Measurements from ENCODE around the gene FZD2.
"Not testable (repeated sequence)": the region's sequence is repeated elsewhere in the genome, so short reads cannot be mapped to it uniquely, and the experiment has no call there.

The FZD2 gene

DNA sequence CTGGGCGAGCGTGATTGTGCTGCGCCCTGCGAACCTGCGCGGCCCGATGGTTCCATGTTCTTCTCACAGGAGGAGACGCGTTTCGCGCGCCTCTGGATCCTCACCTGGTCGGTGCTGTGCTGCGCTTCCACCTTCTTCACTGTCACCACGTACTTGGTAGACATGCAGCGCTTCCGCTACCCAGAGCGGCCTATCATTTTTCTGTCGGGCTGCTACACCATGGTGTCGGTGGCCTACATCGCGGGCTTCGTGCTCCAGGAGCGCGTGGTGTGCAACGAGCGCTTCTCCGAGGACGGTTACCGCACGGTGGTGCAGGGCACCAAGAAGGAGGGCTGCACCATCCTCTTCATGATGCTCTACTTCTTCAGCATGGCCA lies 1.0 kb downstream of the FZD2 start:
- DNase-seq (ENCODE audit: insufficient read length, low spot score) (no peak), FAIRE-seq (no peak)
- TF ChIP-seq, protein P1, sequence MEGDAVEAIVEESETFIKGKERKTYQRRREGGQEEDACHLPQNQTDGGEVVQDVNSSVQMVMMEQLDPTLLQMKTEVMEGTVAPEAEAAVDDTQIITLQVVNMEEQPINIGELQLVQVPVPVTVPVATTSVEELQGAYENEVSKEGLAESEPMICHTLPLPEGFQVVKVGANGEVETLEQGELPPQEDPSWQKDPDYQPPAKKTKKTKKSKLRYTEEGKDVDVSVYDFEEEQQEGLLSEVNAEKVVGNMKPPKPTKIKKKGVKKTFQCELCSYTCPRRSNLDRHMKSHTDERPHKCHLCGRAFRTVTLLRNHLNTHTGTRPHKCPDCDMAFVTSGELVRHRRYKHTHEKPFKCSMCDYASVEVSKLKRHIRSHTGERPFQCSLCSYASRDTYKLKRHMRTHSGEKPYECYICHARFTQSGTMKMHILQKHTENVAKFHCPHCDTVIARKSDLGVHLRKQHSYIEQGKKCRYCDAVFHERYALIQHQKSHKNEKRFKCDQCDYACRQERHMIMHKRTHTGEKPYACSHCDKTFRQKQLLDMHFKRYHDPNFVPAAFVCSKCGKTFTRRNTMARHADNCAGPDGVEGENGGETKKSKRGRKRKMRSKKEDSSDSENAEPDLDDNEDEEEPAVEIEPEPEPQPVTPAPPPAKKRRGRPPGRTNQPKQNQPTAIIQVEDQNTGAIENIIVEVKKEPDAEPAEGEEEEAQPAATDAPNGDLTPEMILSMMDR (IDR thresholded peaks at IDR 0.05; ENCODE audit: insufficient read depth, missing control alignments), result no peak

DNA sequence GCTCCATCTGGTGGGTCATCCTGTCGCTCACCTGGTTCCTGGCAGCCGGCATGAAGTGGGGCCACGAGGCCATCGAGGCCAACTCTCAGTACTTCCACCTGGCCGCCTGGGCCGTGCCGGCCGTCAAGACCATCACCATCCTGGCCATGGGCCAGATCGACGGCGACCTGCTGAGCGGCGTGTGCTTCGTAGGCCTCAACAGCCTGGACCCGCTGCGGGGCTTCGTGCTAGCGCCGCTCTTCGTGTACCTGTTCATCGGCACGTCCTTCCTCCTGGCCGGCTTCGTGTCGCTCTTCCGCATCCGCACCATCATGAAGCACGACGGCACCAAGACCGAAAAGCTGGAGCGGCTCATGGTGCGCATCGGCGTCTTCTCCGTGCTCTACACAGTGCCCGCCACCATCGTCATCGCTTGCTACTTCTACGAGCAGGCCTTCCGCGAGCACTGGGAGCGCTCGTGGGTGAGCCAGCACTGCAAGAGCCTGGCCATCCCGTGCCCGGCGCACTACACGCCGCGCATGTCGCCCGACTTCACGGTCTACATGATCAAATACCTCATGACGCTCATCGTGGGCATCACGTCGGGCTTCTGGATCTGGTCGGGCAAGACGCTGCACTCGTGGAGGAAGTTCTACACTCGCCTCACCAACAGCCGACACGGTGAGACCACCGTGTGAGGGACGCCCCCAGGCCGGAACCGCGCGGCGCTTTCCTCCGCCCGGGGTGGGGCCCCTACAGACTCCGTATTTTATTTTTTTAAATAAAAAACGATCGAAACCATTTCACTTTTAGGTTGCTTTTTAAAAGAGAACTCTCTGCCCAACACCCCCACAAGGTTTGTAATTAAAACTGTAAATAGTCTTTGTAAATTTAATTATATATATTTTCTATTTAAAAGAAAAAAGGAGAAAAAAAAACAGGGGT lies 1.7 kb downstream of the FZD2 start:
- TF ChIP-seq, protein P1 (IDR thresholded peaks at IDR 0.05; ENCODE audit: insufficient read depth, missing control alignments), result no peak
- DNase-seq (ENCODE audit: insufficient read length, low spot score), result no peak
- no peak for FAIRE-seq

DNA sequence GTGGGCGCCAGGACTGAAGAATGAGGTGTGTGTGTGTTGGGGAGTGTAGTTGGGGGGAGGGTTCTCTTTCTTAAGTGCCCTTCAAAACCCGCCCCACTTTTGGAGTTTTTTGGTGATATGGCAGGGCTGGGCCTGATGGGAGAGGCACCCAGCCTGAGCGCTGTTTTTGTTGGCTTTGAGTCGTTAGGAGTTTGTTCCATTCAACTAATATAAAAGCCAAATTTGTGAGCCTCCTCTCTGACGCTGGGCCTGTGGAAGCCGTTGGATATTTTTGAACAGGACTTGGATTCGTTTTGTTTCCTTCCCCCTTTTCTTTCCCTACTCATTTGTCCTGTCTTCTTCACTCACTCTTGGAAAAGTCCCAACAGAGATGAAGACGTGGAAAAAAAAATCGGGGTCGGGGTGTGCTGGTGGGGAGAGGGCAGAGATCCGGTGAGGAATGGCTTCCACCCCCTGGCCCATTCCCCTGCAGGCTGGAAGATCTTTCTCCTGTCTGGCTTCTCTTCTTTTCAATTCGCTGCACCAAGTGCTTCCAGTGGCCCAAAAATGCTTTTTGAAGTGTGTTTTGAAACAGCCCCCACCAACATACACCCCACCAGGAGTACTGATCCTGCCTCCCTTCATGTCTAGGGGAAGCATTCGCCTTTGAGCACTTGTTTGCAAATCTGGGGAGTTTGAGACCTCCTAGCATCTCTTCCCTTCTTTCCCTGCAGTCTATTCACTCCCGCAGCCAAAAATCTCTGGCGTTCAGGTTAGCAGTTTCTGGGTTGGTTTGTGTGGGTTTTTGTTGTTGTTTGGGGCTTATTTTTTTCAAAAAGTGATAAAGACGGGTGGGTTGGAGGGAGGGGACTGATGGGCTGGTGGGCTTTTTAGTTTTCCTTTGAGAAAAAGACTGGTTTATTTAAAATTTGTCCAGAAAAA lies 2.6 kb downstream of the FZD2 start:
- FAIRE-seq (no peak), DNase-seq (ENCODE audit: insufficient read length, low spot score) (no peak)
- TF ChIP-seq, protein P1 (IDR thresholded peaks at IDR 0.05; ENCODE audit: insufficient read depth, missing control alignments), result no peak

DNA sequence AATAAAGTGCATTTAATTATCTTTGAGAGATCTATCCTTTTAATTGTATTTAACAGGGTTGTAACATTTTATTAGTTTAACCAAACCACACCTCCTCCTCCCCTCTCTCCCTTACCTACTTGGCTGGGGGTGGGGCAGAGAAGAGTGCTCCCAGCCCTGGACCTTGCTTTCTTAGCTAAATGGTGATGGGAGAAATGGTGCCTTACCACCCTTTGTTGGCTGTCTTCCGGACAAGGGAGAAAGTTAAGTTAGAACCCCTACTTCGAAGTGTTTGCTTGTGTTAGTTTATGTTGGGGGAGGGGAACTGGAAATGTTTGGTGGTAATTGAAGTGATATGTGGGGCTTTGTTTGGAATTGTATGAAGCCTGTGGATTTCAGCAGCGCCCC lies 3.9 kb downstream of the FZD2 start:
- FAIRE-seq, result no peak
- TF ChIP-seq, protein P1 (IDR thresholded peaks at IDR 0.05; ENCODE audit: insufficient read depth, missing control alignments), result no peak
- no peak for DNase-seq (ENCODE audit: insufficient read length, low spot score)

DNA sequence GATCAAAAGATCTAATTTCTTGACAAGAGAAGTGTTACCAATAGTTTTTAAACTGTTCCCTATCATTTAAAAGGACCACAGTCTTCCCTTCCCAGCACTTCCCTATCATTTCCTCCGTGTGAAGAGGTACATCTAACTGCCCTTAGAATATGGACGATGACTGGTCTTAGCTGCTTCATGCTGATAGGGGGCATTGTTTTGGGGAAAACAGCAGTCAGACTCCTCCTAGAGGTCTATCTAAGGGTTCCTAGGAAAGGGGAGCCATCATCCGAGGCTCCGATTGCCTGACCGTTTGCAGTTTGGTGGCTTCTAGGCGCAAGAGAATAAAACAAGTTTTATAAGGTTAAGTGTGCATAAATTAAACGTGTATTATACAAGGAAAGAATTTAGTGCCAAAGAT lies 7.1 kb downstream of the FZD2 start:
- TF ChIP-seq, protein P1 (IDR thresholded peaks at IDR 0.05; ENCODE audit: insufficient read depth, missing control alignments), result no peak
- no peak for FAIRE-seq
- no peak for DNase-seq (ENCODE audit: insufficient read length, low spot score)

DNA sequence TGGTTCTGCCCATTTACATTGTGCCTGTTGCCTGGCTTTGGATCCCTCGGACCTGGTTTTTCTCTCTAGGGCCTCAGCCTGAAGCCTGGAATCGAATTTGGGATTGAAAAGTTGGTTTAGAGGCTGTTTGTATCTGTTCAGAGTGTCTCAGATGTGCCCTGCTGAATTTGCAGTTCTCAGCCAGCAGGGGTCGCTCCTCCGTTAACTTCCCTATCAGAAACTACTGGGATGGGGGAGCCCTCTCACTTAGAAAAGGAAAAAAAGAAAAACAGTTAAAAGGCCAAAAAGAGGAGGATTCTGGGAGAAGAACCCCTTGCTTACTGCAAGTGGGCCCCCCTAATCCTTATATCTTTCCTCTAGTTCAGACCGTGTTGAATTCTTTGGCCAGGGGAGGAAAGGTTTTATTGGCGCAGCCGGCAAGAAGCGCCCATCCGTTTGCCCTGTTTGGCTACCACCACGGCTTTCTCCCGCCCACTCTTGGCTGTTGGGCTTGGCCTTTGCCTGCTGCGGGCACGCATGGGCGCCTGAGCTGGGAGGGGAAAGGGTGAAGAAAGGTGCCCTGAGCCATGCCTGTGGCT lies 8.7 kb downstream of the FZD2 start:
- no peak for FAIRE-seq
- no peak for DNase-seq (ENCODE audit: insufficient read length, low spot score)
- TF ChIP-seq, protein P1 (IDR thresholded peaks at IDR 0.05; ENCODE audit: insufficient read depth, missing control alignments), result no peak

DNA sequence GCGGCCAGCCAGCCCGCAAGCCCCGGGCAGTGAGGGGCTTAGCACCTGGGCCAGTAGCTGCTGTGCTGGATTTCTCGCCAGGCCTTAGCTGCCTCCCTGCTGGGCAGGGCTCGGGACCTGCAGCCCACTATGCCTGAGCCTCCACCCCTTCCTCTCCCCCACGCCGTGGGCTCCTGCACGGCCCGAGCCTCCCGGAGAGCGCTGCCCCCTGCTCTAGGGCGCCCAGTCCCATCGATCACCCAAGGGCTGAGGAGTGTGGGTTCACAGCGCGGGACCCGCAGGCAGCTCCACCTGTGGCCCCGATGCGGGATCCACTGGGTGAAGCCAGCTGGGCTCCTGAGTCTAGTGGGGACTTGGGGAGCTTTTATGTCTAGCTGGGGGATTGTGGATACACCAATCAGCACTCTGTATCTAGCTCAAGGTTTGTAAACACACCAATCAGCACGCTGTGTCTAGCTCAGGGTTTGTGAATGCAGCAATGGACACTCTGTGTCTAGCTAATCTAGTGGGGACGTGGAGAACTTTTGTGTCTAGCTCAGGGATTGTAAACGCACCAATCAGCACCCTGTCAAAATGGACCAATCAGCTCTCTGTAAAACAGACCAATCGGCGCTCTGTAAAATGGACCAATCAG lies 11.1 kb downstream of the FZD2 start:
- not testable (repeated sequence) for FAIRE-seq; DNase-seq (ENCODE audit: insufficient read length, low spot score)

All from D721Med (cell line).